Parathyroid adenoma (tissue), 2 donors: ENCODE measurements around the gene CNTN4.

Source experiments
- H2AFZ ChIP-seq: fragments of 300-600 bp; sonication (generic); one replicate; pipeline ENCODE4 v1.7.0; 2017; ENCODE audit warnings: antibody characterized with exemption, mild to moderate bottlenecking
- H3K27ac ChIP-seq: fragments of 300-600 bp; sonication (generic); one replicate; pipeline ENCODE4 v1.7.0; 2017
- H3K27me3 ChIP-seq: fragments of 300-600 bp; sonication (generic); one replicate; pipeline ENCODE4 v1.7.0; 2017; ENCODE audit warnings: low read length; ENCODE audit not compliant: control insufficient read depth, insufficient read depth
- H3K36me3 ChIP-seq: fragments of 300-600 bp; sonication (generic); one replicate; pipeline ENCODE4 v1.7.0; 2017; ENCODE audit warnings: low read length; ENCODE audit not compliant: control insufficient read depth, insufficient read depth
- H3K4me1 ChIP-seq: fragments of 300-600 bp; sonication (generic); one replicate; pipeline ENCODE4 v1.7.0; 2017; ENCODE audit warnings: control low read depth
- H3K4me2 ChIP-seq: fragments of 300-600 bp; sonication (generic); one replicate; pipeline ENCODE4 v1.7.0; 2017; ENCODE audit warnings: low read length
- H3K4me3 ChIP-seq: fragments of 300-600 bp; sonication (generic); one replicate; pipeline ENCODE4 v1.7.0; 2017; ENCODE audit warnings: low read depth, low read length
- H3K79me2 ChIP-seq: fragments of 300-600 bp; sonication (generic); one replicate; pipeline ENCODE4 v1.7.0; 2017; ENCODE audit warnings: control low read depth
- H3K9ac ChIP-seq: fragments of 300-600 bp; sonication (generic); one replicate; pipeline ENCODE4 v1.7.0; 2017; ENCODE audit warnings: mild to moderate bottlenecking
- H3K9me3 ChIP-seq: fragments of 300-600 bp; sonication (generic); one replicate; pipeline ENCODE4 v1.7.0; 2017; ENCODE audit warnings: low read length; ENCODE audit not compliant: control insufficient read depth
- TF ChIP-seq, protein P1 (sequence below): fragments of 300-600 bp; sonication (generic); IDR thresholded peaks from one replicate; pipeline ENCODE4 v1.7.0; 2017; ENCODE audit warnings: antibody characterized with exemption, mild to moderate bottlenecking
- donor health status: primary hyperparathyroidism.

CNTN4 gene

DNA sequence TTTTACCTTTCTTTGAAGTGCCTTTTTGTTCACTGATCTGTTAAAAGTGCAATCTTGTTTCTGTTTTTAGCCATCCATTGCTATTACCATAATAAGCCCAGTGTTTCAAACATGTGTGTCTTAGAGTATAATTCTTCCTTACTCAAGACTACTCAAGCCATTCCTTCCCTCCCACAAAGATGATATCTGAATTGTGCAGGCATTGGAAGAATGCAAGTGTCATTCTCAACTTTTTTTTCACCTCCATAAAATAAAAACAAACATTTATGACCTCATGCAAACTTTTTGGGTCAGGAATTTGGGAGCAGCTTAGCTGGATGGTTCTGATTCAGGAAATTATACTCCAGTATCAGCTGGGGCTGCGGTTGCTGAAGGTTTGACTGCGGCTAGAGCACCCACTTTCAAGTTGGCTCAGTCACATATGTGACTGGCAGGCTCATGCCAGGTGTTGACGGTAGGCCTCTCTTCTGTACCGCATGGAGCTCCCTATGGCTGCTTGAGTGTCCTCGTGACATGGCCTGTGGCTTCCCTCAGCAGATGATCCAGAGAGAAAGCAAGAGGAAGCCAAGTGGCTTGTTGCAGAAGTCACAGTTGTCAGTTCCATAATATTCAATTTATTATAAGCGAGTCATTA is 490.8 kb downstream of the CNTN4 start:
- no peak overlapping the region for H3K4me2 ChIP-seq
- no peaks in the 10 kb centered on the region for H3K79me2 ChIP-seq
- no peak overlapping the region for H2AFZ ChIP-seq
- no peaks in the 10 kb centered on the region for H3K27me3 ChIP-seq
- H3K27ac ChIP-seq = no peak overlapping the region
- H3K9ac ChIP-seq = no peak overlapping the region
- no peaks in the 10 kb centered on the region for H3K4me1 ChIP-seq
- H3K9me3 ChIP-seq = no peaks in the 10 kb centered on the region
- TF ChIP-seq, protein P1, sequence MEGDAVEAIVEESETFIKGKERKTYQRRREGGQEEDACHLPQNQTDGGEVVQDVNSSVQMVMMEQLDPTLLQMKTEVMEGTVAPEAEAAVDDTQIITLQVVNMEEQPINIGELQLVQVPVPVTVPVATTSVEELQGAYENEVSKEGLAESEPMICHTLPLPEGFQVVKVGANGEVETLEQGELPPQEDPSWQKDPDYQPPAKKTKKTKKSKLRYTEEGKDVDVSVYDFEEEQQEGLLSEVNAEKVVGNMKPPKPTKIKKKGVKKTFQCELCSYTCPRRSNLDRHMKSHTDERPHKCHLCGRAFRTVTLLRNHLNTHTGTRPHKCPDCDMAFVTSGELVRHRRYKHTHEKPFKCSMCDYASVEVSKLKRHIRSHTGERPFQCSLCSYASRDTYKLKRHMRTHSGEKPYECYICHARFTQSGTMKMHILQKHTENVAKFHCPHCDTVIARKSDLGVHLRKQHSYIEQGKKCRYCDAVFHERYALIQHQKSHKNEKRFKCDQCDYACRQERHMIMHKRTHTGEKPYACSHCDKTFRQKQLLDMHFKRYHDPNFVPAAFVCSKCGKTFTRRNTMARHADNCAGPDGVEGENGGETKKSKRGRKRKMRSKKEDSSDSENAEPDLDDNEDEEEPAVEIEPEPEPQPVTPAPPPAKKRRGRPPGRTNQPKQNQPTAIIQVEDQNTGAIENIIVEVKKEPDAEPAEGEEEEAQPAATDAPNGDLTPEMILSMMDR = no peak
- H3K4me3 ChIP-seq = no peak overlapping the region
- no peaks in the 10 kb centered on the region for H3K36me3 ChIP-seq

DNA sequence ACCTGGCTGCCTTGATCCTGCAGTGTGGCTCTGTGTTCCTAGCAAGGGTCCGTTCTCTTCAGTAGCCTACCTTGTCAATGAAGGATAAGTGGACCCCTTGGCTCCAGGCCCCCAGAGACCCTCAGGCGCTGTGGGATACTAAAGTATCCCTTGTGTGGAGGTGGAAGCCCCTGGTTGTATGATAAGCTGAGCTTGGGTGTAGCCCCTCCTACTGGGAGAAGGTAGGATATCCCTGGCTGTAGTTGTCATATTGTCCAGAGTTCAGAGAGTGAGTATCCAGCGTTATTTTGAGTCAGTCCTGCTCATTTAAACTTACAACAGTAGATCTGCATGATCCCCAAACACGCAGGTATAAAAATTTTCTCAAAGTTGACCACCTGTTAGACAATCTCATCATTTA is 496.8 kb downstream of the CNTN4 start:
- no peak overlapping the region for H3K27ac ChIP-seq
- no peak overlapping the region for H2AFZ ChIP-seq
- H3K9ac ChIP-seq = no peak overlapping the region
- no peaks in the 10 kb centered on the region for H3K79me2 ChIP-seq
- H3K36me3 ChIP-seq = no peaks in the 10 kb centered on the region
- H3K4me2 ChIP-seq = no peak overlapping the region
- H3K4me1 ChIP-seq = no peaks in the 10 kb centered on the region
- TF ChIP-seq, protein P1 = no peak
- H3K27me3 ChIP-seq = no peaks in the 10 kb centered on the region
- no peaks in the 10 kb centered on the region for H3K9me3 ChIP-seq
- H3K4me3 ChIP-seq = no peak overlapping the region

DNA sequence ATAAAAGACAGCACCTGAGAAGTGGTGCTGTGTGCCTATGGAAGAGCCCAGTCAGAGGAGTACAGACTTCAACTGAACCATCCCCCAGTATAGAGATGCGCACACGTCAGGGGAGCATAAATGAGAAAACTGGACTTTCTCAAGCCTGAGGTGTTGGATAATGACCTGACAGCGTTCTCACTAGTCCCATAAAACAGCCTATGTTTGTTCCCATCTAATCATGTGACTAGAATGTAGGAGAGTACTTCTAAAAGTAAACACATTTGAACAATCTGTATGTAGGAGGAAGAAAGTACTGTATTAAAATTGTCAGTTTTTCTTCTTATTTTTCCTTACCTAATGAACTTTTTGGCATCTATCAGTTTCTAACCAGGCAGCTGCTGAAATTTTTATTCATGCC is 498.9 kb downstream of the CNTN4 start:
- H3K4me1 ChIP-seq = no peaks in the 10 kb centered on the region
- H3K4me3 ChIP-seq = no peak overlapping the region
- no peak overlapping the region for H3K4me2 ChIP-seq
- H3K9ac ChIP-seq = no peak overlapping the region
- H3K9me3 ChIP-seq = no peaks in the 10 kb centered on the region
- no peak overlapping the region for H2AFZ ChIP-seq
- H3K27me3 ChIP-seq = no peaks in the 10 kb centered on the region
- H3K36me3 ChIP-seq = no peaks in the 10 kb centered on the region
- no peak overlapping the region for H3K27ac ChIP-seq
- TF ChIP-seq, protein P1 = no peak
- H3K79me2 ChIP-seq = no peaks in the 10 kb centered on the region

DNA sequence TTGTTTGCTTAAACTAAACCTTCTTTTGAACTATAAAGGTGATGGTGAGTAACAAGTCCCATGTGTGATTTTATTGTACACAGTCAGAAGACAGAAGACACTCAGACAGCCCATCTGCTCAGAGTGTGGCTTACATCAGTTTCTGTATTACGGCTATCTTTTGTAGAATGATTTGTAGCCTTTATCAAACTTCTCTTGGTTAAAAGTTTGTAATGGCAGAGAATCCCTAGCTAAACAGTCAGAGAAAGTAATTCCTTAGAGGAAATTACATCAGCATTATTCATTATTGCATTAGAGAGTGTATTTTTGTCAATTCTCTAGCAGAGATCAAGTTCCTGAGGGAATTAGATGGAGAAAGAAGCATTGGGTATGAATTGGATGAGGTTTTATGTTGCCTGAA is 500.8 kb downstream of the CNTN4 start:
- Histone ChIP-seq H2AFZ (no peak overlapping the region), H3K36me3 (no peaks in the 10 kb centered on the region), H3K9me3 (no peaks in the 10 kb centered on the region), H3K4me2 (no peak overlapping the region), H3K9ac (no peak overlapping the region), H3K27ac (no peak overlapping the region), H3K4me1 (peaks cover 7% of the 10 kb centered on the region), H3K27me3 (no peaks in the 10 kb centered on the region), H3K4me3 (no peak overlapping the region), H3K79me2 (no peaks in the 10 kb centered on the region)
- TF ChIP-seq, protein P1 = no peak

DNA sequence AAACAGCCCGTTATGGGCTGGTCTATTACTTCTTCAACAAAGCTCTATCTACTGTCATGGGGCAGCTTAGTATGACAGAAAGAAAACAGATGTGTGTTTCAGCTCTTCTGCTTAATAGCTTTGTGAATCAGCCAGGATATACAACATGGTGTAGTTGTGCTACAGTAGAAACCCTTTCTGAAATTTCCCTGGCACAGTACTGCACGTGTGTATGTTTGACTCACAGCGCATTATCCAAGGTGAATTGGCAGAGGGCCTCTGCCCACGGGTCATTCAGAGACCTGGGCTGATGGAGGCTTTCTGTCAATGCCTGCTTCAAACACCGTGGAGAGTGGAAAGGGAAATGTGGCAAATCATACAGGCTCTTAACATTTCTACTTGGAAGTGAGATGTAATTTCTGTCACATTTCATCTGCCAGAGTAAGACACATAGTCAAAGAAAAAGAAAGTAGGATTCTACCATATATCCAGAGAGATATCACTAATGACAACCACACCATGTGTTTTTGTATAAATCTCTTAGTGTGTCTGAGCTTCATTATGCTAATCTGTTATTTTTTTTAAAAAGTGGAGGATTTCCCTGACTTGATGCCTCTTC is 505.1 kb downstream of the CNTN4 start:
- H2AFZ ChIP-seq = no peak overlapping the region
- H3K4me3 ChIP-seq = no peak overlapping the region
- no peak overlapping the region for H3K4me2 ChIP-seq
- no peaks in the 10 kb centered on the region for H3K9me3 ChIP-seq
- TF ChIP-seq, protein P1 = no peak
- H3K27ac ChIP-seq = no peak overlapping the region
- H3K79me2 ChIP-seq = peaks cover 3% of the 10 kb centered on the region
- no peaks in the 10 kb centered on the region for H3K36me3 ChIP-seq
- no peak overlapping the region for H3K9ac ChIP-seq
- peaks cover 7% of the 10 kb centered on the region for H3K4me1 ChIP-seq
- no peaks in the 10 kb centered on the region for H3K27me3 ChIP-seq
